ENCODE results near the gene KCNK3.

The KCNK3 gene

DNA sequence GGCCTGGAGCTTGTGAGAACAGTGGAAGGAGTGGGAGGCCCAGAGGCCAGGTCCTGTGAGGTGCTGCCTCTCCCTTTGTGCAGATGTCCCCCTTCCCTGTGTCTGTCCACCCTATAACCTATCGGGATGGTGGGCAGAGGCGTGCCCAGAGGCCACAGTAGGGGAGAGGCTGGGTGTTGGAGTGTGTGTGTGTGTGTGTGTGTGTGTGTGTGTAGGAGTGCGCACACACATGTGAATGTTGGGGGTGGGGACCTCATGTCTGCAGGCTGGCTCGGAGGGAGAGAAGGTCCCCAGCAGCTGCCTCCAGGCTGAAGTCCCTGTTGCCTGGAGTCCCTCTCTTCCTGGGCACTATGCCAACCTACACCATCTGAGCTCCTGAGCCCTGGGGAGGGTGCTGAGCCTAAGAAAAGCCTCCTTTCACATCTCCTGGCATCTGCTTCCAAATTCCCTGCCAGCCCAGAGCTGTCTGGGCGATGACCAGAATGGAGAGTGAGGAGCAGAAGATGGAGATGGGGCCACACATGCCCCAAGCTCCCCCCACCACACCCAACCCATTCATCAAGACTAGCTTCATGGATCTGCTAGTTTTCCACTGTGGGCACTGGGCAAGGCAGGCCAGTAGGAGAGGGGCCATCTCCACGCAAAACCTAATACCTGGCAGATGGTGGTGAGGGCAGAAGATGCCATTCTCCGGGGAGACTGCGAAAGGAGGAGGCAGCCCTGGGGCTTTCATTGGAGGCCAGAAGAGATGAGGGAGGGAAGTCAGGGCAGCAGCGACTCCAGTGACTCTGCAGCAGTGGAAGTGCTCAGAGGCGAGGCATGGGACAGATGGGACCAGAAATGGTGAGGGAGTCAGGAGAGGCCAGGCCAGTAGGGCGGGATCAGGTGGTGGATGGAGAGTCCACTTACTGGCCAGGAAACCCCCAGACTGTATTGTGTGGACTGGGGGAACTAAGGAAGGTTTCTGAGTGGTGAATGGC, 20.3 kb downstream of the KCNK3 start:
- DNase-seq (ENCODE audit: low read depth) = no peak

DNA sequence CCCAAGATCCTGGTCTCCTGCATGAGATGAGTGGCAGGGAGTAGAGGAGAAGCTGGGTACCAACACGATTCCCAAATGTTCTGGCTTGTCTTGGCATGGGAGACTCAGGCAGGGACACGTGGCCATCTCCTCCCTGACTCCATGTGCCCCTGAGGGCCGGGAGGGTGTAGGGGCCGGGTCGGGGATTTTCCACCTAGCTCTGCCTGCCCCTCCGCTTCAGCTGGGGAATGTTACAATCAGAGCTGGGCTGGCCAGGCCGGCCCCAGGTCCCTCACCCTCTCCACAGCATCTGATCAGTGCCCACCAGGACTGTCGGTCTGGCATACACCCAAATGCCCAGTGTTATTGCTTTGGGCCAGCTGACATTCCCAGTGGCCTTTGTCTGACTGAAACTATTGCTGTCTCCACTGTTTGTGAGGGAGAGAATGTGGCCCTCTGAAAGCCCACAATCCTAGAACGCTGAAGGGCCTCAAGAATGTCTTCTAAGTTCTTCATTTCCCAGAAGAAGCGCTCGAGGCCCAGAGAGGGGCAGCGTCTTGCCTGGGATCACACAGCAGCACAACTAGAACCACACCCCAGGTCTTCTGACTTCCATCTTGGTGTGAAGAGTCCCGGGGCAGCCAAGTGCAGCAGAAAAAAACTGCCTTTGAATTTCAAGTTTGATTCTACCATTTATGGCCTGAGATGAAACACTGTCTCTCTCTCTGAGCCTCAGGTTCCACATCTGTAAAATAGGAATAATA, 23.2 kb downstream of the KCNK3 start:
- DNase-seq (ENCODE audit: low read depth) = no peak

DNA sequence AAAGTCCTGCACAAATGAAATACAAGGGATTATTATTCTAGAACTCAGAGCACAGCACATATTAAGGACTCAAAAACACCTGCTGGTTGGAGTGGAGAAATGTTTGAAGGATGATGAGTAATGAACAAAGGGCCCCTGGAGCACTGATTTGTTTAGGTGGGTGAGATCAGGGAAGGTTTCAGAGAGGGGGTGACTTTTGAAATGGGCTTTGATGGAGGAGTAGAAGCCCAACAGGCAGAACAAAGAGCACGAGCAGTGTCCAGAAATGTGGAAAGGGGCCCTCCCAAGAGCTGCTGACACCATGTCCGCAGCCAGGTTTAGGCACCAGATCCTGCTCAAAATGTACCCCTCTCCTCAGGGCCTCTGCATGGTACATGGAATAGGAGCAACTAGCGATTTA, 23.8 kb downstream of the KCNK3 start:
- no peak for DNase-seq (ENCODE audit: low read depth)

DNA sequence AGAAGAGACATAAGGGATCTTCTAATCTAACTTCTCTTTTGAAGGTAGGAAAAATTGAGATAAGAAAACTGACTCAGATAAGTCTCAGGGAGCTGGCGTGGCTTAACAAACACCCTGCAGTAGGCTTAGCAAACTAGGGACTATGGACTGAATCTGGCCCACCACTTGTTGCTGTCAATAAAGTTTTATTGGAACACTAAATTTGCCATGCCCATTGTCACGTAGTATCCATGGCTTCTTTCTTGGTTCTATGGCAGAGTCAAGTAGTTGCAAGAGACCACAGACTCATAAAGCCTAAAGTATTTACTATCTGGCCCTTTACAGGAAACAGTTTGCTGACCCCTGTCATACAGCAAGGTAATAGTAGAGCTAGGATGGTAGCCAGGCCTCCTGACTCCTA, 24.2 kb downstream of the KCNK3 start:
- no peak for DNase-seq (ENCODE audit: low read depth)

DNA sequence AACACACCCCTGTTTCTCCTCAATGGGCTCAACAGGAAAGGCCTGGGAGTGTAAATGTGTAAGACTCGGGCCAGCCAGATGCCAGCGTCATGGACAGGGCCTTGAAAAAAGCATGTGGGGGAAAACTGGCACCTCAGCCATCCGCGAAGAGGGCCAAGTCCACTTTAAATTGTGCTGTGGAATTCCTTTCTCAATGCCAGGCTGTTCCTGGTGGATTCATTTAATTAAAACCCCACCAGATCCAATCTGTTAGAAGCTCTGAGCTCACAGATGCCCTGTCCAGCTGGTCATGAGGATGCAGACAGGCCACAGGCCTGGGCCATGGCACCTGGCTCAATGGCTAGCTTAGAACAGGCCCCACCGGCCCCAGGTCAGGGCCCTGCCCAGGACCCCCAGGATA, 24.8 kb downstream of the KCNK3 start:
- DNase-seq (ENCODE audit: low read depth) = no peak

DNA sequence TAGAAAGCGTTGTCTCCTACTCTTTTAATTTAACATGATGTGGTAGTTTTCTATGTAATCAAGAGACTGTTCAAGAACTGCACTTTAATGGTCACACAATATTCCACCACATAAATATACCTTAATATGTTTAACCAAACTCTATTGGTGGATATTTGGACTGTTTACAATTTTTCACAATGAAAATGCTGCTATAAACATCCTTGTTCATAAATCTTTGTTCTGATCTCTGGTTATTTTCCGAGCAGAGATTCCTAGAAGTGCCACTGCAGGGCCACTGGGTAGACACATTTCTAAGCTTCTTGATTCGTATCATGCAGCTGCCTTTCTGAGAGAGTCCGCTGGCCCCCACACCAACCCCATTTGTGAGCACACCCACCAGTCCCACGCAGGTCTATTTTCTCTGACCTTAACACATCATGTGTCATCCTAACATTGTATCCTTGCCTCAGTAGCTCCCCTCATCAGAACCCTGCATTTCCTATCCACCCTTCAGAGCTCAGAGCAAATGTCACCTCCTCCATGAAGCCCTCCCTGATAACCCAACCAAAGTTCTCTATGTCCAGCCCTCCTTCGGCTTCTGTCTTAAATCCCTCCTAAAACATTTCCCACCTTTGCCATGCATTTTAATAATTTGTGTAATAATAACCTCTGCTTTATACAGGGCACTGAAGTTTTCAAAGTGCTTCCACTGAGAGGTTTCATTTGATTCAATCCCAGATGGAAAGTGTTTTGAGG, 26.6 kb downstream of the KCNK3 start:
- DNase-seq (ENCODE audit: low read depth) = no peak

DNA sequence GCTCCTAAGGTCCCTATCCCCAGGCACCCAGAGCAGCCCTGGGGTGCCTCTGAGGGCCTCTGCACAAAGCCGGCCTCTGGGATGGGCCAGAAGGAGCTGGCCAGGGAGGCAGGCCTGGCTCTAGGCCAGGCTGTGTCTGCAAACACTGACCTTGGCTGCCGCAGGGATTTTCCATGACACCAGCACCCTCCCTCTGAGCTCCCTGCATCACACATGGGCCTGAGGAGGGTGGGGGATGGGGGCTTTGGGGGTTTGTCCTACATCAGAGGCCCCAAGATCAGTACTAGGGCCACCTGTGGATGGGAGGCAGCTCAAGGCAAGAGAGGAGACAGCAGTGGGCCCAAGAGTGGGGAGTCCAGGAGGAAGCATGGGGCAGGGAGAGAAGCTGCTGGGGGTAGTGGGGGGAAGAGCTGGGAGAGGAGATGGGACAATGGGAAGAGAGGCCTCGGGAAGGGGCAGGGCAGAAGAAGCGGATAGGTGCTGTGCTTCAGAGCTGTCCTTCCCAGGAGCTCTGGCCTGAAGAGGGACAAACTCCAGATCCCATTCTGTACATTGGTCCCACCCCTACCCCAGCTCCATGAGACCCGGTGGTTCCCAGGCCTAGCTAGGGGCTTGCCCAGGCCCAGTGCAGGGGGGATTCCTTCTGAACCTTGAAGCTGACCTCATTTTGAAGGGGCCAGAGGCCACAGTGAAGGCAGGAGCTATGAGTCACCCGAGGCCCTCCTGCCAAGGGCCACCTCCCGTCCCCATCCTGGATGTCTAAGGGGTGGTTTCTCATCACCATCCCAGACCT, 28.0 kb downstream of the KCNK3 start:
- no peak for DNase-seq (ENCODE audit: low read depth)

DNA sequence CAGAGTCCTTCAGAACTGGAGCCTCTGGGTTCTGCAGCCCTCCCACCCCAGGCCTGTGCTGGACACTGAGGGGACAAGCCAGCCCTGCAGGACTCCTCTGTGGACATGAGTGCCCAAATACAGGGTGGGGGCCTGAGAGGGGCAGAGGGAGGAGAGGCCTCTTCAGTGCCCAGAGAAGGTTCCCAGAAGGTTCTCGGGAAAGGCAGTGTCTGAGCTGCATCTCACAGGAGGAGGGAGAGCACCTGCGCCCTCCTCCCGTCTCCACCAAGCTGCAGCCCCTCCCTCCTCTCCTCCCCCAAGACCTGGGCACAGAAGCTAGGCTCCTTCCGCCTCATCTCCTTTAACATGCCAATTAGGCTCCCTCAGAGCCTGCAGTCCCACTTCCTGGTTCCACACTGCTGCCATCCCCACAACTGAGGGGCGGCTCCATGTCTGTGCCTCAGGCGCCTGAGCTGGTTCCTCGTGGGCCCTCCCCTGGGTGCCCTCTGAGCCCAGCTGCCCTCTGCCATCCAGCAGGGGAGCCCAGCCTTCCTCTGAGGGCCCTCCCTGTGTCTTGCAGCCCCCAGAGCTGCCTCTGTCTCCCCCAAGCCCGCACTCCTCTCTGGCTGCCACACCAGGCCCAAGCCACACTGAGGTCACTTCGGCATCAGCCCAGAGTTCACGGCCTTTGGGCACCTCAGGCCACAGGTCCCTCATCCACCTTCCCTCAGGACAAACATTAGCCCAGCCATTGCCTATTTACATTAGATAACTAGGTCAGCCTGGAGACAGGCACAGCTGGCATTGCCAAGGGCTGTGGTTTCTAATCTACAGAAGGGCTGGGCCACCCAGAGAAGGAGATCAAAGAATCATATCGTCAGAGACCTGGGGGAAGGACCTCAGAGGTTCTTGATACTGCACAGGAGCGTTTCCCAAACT, 28.9 kb downstream of the KCNK3 start:
- no peak for DNase-seq (ENCODE audit: low read depth)

DNA sequence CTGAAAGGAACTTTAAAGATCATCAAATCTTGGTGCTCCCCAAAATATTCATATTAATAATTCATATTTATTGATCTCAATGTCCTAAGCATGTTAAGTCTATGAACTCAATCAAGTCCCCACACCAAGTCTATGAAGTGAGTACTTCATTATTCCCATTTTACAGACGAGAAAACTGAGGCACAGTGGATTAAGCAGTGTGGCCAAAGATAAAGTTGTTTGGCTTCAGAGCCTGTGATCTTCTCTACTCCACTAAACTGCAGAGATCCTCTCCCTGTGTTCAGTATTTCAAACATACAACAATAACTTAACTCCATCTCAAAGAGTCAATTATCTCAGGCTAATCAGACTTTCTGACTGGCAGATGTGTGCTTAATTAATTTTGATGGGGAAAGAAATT, 29.8 kb downstream of the KCNK3 start:
- no peak for DNase-seq (ENCODE audit: low read depth)

DNA sequence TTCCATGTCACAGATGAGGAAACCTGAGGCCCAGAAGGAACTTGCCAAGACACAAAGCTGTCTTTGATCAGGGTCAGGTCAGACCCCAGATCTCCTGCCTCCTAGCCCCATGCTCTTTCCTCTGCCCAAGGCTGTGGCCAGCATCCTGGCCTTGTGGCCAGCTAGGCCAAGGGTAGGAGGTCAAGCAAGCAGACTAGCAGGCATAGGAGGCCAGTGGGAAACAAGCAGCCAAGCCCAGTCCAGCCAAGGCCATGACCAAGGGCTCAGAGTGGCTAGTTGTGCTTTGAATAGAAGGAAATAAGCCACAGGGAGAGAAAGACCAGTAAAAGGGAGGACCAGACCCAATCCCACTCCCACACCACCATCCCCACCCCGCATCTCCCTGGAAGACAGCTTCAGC, 30.4 kb downstream of the KCNK3 start:
- no peak for DNase-seq (ENCODE audit: low read depth)

DNA sequence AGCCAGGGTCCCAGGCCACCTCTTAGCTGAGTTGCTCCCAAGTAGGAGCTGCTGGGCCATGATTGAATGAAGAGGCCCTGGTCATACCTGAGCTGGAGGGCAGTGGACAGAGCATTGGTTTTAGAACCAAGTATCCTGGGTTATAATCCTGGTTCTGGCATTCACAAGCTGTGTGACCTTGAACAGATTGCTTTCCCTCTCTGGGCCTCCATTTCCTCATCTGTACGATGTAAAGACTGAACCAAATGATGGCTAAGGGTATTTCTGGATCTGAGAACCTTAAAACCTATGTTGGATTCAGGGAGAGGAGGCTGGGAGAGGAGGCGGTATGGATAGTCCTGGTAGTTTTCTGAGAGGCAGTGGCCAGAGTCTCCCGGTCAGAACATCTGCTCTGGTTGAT, 31.0 kb downstream of the KCNK3 start:
- no peak for DNase-seq (ENCODE audit: low read depth)

DNA sequence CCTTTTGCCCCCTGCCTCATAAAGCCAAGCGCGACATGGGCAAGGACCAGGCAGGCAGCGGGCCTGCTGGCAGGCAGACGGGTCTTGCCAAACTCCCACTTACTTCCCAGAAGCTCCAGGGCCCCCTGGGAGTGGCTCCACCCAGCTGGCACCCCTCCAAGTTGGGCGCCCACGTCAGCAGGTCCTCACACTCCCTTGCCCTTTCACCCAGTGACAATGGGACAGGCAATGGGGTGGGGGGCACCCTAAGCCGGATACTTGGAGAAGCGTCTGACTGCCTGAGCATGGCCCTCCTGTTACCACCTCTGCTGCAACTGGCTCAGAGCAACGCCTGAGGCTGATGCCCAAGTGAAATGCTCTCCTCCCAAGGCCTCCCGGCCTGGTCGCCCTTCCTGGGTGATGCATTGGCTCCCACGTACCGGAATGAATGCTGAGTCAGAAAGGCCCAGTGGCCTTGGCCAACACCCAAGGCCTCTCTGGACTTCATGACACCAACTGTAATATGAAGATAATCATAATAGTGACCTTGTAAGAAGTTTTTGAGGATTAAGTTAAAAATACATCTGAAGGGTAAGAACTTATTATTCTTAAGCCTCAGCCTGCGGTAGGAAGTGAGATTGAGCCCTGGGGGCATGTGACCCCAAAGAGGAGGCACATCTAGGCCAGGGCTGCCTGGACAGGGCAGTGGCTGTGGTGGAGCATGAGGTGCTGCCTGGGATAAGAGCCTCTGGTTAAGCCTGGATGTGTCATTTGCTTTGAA, 31.6 kb downstream of the KCNK3 start:
- no peak for DNase-seq (ENCODE audit: low read depth)

DNA sequence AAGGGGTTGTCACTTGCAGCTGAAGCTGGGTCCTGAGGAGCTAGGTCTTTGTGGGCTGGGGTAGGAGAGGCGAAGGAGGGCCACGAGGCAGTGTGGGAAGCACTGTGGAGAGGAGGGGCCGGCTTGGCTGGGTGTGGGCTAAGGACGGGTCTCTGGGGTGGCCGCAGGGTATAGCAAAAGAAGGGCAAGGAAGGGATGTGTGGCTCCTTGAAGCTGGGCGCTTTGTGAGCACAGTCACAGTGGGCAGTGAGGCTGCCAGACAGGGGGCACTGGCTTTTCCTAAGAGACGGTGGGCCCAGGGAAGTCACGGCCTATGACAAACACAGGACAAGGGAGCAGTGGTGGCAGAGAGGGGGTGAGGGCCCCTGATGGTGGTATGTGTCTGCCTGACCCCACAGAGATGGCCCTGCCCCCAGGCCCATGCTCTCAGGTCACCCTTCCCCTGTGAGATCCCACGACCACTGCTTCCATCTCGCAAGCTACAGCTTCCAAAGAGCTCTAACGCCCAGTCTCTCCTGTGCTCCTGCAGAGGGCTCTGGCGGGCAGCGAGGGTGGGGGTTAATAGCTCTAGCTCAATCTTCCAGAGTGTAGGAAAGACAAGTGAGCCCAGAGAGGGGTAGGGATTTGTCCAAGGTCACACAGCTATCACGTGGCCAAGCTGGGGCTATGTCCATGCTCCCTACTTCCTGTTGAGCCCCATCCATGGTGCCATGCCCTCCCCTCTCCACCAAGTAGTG, 32.4 kb downstream of the KCNK3 start:
- no peak for DNase-seq (ENCODE audit: low read depth)

DNA sequence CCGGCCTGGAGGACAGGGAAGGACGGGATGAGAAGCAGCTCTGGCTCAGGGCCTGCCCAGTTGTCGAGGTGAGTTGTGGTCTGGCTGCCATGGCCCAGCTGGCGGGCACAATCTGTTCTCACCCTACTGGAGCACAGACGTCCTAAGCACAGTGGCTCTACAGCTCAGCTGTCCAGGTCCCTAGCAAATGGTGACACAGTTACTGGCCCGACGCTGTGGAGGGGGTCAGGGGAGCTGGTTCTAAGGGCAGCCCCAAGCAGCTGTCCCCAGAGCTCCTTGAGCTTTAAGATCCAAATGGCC, 32.9 kb downstream of the KCNK3 start:
- no peak for DNase-seq (ENCODE audit: low read depth)

DNA sequence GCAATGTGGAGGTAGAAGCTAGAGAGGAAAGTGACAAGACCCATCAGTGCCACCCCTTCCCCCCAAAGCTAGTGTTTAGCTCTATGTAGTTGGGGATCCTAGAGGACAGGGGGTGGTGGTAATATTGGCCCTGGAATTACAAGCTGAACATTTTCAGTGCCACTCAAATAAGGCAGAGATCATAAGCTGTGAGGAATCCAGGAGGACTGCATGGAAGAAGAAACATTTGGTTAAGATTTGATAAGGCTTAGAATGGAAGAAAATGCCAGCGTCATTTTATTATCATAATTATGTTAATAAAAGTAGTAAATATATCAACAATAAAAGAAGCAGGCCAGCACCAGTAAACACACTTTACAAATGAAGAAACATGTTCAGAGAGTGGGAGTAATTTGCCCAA, 33.7 kb downstream of the KCNK3 start:
- DNase-seq (ENCODE audit: low read depth) = no peak

DNA sequence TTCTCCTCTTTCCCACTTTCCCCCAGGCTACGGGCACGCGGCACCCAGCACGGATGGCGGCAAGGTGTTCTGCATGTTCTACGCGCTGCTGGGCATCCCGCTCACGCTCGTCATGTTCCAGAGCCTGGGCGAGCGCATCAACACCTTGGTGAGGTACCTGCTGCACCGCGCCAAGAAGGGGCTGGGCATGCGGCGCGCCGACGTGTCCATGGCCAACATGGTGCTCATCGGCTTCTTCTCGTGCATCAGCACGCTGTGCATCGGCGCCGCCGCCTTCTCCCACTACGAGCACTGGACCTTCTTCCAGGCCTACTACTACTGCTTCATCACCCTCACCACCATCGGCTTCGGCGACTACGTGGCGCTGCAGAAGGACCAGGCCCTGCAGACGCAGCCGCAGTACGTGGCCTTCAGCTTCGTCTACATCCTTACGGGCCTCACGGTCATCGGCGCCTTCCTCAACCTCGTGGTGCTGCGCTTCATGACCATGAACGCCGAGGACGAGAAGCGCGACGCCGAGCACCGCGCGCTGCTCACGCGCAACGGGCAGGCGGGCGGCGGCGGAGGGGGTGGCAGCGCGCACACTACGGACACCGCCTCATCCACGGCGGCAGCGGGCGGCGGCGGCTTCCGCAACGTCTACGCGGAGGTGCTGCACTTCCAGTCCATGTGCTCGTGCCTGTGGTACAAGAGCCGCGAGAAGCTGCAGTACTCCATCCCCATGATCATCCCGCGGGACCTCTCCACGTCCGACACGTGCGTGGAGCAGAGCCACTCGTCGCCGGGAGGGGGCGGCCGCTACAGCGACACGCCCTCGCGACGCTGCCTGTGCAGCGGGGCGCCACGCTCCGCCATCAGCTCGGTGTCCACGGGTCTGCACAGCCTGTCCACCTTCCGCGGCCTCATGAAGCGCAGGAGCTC, 35.4 kb downstream of the KCNK3 start:
- no peak for DNase-seq (ENCODE audit: low read depth)

DNA sequence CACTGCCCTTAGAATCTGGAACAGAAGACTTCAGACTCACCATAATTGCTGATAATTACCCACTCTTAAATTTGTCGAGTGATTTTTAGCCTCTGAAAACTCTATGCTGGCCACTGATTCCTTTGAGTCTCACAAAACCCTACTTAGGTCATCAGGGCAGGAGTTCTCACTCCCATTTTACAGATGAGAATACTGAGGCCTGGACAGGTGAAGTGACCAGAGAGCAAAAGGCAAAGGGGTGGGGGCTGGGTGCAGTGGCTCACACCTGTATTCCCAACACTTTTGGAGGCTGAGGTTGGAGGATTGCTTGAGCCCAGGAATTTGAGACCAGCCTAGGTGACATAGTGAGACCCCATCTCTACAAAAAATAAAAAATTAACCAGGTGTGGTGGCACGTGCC, 36.8 kb downstream of the KCNK3 start:
- no peak for DNase-seq (ENCODE audit: low read depth)

All from activated T-helper 9 cell treated with anti-CD3 and anti-CD28 coated beads, Interleukin-2, amount 50 U/mL, for 16 hours (primary cell).